GM18508 (cell line): ENCODE measurements around the gene MAP3K10.
"Not testable (repeated sequence)": the region's sequence is repeated elsewhere in the genome, so short reads cannot be mapped to it uniquely, and the experiment has no call there.

ENCODE experiments used
- ATAC-seq: cut with Tn5 transposase; IDR thresholded peaks from one replicate; pipeline ENCODE4 v1.9.1; 2021; ENCODE audit warnings: moderate number of reproducible peaks; ENCODE audit not compliant: insufficient read depth, unreplicated experiment

MAP3K10 gene

GRCh38 chr19:40214936-40215335 is 23.7 kb downstream of the MAP3K10 start:
- no peak for ATAC-seq

GRCh38 chr19:40216013-40216776 is 25.0 kb downstream of the MAP3K10 start:
- ATAC-seq = no peak

GRCh38 chr19:40216777-40217026 is 25.5 kb downstream of the MAP3K10 start:
- ATAC-seq = no peak

GRCh38 chr19:40217027-40217810 is 26.0 kb downstream of the MAP3K10 start:
- ATAC-seq = no peak

- ATAC-seq = no peak
These were observed 27.0 kb downstream of the MAP3K10 start, which contains the start of gene TTC9B for GRCh38 chr19:40217934-40218890. TSS of gene TTC9B (minus strand) at chr19:40218384. CDS start at chr19:40218381, 3 bp downstream.

GRCh38 chr19:40219029-40219428 is 27.8 kb downstream of the MAP3K10 start:
- not testable (repeated sequence) for ATAC-seq

- no peak for ATAC-seq
These were observed 28.6 kb downstream of the MAP3K10 start for GRCh38 chr19:40219721-40220276.

- ATAC-seq = no peak
These were observed 29.4 kb downstream of the MAP3K10 start for GRCh38 chr19:40220674-40221073.

GRCh38 chr19:40221858-40222619 is 30.8 kb downstream of the MAP3K10 start:
- ATAC-seq = no peak

- no peak for ATAC-seq
These were observed 32.1 kb downstream of the MAP3K10 start for GRCh38 chr19:40223135-40223822.

GRCh38 chr19:40224342-40225150 is 33.3 kb downstream of the MAP3K10 start:
- ATAC-seq = no peak

GRCh38 chr19:40225440-40226305 is 34.4 kb downstream of the MAP3K10 start:
- no peak for ATAC-seq

GRCh38 chr19:40228346-40228745 is 37.1 kb downstream of the MAP3K10 start:
- no peak for ATAC-seq

GRCh38 chr19:40228863-40229262 is 37.6 kb downstream of the MAP3K10 start:
- no peak for ATAC-seq

GRCh38 chr19:40229484-40229883 is 38.3 kb downstream of the MAP3K10 start:
- ATAC-seq = no peak

GRCh38 chr19:40229926-40230417 is 38.7 kb downstream of the MAP3K10 start:
- ATAC-seq = no peak

- ATAC-seq = no peak
These were observed 39.8 kb downstream of the MAP3K10 start for GRCh38 chr19:40231057-40231456.
